IPS-NIHi11 (cell line): ENCODE results near the gene EN2.

ENCODE experiments used
- DNase-seq: peaks from one replicate; pipeline ENCODE4 v3.0.0; 2012; ENCODE audit warnings: mixed read lengths, low spot score

Gene EN2

DNA sequence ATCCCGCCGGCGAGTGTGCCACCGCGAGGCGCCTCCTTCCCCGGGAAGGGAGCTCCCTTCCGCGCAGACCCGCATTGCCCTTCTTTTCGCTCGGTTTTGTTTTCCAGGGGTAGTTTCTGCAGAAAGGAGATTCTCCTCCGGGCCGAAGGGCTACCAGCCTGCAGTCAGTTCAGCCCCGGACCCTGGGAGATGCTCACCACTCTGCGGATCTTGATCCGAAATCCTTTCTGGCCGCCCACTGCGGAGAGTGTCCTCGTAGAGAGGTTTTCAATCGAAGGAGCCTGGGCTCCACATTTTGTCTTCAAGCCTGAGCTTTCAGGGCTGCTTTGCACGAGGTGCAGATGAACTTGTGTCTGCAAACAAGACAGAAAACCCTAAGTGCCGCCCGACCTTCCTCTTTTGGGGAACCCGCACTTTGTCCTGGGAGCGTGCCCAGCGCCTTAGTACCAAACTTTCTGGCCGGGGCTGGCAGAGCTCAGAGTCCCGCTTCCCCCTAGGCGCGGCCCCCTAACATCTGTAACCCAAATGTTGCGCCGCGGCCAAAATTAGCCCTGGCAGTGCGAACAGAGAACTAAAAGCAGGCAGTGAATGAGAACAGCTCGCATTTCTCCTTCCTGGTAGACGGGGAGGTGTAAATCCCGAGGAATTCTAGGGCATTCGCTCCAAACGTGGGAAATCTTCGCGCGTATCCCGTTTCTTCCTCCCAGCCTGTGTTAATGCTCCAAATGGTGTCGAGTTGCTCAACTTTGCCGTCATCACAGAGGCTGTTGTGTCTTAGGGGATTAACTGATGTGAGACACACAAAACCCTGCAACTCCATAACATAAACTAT is 6.7 kb upstream of the EN2 start:
- DNase-seq = no peak

DNA sequence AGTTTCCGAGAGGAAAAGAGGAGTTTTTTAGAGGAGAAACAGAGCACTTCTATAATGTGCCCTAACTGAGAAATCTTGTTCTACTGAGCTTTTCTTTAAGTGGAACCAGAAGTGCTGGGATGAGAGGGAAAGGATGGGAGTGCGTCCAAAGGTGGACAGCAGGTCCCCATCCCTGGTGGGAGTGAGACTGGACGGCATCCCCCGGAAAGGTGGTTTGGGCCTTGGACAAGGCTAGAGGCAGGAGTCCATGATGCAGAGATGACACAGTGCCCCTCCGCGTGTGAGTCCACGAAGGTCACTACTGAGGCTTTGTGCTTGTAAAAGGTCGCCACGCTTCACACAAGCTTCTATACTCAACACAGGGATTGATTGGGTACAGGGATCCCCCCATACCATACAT is 6.1 kb upstream of the EN2 start:
- DNase-seq = no peak

DNA sequence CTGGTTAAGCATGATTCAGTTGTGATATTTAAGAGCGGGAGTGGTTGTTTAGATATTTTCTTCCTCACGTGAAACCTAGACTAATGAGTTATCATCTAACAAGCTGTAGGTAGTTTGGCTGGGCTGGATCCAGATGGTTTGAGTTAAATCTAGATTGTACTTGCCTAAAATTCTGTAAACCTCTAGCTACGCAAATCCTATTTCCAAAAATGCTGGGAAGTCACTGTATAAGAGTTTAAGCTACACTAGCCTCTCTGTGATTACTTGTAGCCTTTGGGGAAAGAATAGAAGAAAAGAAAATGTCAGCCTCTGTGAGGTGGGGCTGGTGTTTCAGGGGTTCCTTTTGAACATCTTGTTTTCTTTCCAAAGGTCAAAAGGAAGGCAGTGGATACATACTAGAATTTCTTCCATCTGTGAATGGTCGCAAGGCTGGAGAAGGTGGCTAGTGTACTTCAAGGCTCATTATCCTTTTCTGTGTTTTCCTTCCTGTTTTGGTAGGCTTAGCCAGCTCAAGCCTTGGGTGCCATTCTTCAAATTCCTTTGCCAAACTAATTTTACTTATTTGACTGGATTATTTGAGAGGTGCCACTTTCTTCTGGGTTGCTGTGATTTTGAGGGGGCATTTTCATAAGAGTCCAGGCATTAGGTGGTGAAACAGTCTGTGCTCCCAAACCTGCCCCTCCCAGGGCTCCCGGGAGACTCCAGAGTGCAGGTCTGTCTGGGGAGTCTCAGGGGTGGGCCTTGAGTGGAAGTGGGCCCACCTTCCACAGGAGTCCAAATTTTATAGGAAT is 5.2 kb upstream of the EN2 start:
- DNase-seq = no peak

DNA sequence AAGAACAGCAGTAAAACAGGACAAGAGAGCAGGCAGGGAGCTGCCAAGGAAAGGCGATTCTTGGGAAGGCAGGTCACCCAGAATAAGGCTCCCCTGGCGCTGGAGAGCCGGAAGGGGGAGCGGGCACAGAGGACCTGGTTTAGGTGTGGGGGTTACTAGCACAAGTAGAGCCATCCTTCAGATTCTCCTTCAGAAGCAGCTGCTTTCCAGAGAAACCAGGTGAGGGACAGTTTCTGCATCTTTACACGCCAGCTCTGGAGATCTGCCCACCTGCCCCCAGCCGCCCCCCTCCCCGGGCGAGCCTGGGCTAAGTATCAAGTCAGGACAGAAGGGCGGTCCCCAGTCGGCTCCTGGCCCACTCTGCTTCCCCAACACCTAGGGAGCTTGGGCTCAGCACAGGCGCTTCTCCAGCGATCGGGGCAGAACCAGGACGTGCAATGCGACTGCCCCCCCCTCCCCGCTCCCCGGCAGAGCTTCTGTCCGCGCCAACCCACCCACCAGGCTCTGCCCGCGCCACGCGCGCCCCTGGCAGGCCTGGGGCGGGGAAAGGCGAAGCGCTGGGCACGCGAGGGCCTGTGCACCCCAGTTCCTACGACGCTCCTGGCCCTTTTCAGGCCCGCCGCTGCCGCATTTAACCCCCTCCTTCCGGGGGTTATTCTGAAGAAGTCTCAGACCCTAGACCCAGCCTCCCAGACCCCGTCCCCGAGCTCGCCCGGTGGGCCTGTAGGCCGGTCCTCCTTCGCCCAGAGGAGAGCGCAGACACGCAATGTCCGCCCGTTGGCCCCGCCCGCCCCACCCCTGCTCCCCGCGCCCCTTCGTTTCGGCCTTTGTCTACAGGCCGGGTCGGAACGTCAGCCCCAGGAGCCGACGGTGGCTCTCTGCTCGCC is 4.4 kb upstream of the EN2 start:
- no peak for DNase-seq

DNA sequence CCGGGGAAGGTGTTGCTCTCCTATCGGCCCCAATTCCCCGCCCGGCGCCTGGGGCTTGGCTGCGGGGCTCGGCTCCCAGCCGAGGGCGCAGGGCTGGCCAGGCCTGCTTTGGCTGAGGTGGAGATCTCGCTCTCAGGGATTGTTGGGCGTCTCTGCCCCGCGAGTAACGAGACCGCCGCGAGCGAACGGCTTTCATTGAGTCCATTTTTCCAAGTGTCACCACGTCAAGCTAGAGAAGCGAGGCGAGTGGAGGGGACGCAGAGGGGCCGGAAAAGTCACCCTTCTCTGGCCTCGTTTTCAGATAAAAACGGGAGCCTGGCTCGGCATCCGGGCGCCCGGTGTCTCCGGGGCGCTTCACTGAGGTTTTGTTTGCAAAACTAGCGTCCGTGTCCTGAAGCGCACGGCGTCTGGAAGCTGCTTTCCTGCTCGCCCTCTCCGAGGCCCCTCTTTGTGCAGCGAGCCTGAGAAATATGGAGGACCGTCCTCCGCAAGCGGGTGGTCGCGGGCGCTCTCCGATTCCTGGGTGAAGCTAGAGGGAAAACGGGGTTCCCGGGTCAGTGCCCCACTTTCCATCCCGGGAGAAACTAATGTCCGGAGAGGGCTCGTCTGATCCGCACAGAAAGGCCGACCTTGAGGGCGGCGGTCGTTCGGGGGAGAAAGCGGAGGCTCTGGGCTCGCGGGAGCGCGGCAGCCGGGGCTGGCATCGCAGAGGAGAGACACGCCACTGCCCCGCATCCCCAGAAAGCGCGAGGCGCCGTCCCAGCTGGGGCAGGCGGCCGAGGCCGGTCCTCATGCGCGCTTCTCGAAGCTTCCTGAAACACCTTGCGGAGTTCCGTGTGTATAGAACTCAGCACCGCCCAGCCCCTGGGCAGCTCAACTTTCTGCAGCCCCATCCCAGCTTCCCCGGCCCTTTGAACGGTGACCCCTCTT is 3.5 kb upstream of the EN2 start:
- DNase-seq = no peak

DNA sequence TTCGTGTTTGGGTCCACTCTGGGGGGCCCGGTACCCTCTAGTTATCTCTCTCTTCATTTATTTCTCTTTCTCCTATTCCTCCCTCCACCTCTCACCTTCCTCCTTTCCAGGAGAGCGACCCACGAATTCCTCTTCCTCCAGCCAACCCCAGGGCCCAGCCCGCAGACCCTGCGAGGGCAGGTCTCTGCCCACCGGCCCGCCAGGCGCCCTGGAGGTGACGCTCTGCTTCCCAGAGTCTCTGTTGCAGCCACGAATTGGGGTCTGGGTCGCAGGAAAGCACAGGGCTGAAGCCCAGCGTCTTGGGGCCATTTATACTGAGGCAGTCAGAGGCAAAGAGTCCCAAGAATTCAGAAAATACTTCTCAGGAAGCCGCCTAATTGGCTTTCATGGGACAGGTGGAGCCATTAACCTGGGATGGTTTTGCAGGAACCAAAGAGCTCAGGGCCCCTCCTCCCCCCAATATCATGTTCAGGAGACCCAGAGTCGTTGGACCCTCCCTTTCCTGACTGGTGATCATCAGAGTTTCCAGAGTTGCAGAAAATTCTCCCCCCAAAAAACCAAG is 2.7 kb upstream of the EN2 start:
- DNase-seq = no peak

DNA sequence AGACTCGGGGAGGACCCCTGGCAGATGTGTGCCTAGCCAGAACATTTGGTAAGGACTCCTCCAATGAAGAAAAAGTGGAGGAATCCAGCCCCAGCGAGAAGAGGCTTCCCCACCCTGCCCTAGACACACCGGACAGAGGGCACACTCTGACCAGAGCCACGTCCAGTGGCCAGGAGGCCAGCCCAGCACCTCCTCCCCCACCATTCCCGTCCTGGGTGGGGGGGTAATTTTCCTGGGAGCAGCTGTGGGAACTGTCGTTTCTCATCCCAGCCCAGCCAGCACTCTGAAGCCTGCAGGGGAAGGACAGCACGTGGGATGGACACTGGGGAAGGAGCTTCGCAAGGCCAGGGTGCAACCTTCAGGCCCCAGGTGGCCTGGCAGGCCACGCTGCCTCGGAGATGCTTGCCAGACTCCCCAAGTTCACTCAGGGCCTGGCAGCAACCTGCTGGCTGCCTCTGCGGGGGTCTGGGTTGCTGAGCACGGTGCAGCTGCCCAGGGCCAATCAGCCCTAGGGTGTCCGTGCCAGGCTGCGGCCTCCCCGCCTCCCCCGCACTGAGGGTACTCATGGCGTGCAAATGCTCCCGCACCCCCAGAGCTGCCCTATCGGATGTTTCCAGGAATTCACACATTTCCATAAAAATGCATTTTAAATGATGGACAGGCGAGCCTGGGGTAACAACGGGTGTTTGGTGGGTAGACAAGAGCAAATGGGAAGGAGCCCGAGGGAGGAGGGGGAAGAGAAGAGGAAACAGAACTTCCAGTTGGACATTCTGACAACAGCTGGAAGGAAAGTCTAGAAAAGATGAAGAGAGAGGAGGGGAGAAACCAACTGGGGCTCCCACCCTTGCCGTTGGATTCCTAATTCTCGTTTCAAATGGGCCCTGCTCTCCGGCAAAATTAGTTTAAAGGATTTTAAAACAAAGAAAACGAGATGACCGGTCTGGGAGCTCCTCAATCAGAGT is 1.9 kb upstream of the EN2 start:
- no peak for DNase-seq

DNA sequence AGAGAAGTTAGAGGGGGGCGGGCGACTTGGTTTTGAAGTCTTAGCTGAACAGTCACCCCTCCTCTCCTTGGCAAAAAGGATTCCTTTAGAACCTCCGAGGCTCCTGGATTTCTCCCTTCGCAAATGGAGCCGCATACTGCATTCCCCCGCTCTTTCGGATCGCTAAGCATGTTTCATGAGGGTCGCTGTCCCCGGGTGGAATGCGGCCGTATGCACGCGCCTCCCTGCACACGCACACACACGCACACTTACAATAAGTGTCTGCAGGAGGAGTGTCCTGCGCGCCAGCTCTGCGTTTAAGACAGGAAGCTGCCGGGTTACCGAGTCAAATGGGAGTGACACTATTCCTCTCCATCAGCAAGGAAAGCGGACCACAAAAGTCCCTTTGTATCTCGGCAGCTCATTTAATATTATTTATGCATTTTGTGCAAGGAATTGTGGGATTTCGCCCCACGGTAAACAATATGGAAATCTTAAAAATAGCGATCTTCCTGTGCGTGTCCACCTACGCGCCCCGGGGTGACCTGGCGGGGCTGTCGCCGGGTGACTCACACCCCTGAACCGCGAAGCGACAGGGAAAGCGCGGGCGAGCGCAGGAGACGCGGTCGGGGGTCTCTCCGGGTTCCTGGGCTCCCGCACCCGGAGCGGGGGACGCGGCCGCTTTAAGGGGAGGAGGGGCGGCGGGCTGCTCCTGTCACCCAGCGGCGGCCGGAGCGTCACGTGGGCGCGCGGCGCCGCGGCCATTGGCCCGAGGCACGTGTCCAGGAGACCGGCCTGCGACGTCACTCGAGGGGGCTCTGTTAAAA is 988 bp upstream of the EN2 start:
- peak; percentile 94 for DNase-seq

DNA sequence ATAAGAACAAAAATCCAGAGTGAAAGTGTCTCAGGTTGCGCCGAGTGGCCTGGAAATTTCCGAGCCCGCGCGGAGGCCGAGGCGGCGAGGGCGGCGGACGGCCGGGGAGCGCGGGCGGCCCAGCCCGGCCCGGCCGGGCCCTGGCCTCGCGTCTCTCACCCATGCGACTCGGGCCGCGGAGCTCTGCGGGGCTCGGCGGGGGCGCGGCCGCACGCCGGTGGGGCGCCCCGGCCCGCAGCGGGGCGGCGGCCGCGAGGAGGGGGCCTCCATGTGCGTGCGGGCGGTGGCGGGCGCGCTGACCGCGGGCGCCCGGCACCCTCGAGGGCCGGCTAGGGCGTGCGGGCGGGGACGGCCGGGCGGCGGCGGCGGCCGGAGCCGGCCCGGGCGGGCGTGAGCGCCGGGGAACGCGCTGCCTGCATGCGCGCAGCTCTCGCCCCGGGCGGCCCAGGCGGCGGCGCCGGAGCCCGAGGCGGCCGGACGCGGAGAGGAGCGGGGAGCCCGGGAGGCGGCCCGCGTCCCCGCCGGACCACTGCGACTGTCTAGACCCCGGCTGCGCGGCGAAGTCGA is 302 bp upstream of the EN2 start:
- peak; percentile 54 for DNase-seq

DNA sequence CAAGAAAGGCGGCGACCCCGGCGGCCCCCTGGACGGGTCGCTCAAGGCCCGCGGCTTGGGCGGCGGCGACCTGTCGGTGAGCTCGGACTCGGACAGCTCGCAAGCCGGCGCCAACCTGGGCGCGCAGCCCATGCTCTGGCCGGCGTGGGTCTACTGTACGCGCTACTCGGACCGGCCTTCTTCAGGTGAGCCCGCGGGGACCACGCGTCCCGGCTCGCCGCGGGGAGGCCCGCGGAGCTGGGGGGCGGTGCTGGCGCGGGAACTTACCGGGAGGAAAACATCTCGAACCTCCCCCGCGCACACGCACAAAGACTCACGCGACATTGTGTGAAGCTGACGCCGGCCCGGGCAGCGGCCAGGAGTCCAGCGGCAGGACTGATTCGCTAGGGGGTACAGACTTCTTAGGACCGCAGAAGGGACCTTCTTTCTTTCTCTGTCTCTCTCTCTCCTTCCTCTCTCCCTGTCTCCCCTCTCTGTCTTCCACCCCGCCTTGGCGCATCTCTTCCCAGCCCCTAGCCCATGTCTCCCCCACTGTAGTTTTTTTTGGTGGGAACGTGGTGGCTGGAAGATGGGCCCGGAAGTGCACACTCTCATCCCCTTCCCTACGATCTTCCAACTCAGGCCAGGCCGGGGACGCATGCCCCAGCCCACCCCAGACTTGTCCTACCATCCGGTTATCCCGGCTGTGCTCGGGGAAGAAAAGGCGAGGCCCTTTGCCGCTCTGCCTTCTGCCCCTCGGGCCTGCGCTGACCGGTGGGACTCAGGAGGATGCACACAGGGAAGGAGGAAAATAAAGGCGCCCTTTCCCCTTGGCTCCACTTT is 1.2 kb downstream of the EN2 start:
- DNase-seq = no peak

DNA sequence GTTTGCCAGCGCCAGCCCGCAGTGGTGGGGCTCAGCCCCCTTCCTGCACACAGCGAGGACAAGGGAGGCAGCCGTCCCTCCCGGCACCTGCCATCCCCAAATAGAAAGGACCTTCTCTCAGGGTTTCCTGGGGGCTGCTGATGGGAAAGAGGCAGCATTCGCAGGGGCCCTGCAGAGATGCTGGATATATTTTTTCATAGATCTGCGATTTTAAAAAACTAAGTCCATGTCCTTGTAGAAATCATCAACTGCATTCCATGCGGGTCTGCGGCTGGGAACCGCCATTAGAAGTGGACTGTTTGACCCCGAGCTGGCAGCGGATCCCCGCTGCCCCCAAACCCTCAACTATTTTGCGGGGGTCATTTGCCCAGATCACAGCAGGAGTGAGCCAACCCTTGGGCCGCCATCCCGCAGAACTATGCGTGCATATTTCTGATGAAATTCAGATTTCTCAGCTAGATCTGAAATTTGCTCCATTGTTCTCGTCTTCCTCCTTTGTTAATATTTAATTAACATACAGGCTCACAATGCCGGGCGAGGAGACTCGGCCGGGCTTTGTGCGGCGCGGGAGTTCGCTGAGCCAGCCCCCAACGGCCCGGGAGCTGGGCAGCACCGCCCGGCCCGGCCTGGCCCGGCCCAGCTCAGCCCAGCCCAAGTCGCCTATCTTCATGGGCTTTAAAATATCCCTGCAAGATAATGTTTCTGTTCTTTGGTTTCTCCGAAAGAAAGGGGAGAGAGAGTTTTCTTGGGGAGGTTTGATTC is 2.0 kb downstream of the EN2 start:
- DNase-seq = no peak

DNA sequence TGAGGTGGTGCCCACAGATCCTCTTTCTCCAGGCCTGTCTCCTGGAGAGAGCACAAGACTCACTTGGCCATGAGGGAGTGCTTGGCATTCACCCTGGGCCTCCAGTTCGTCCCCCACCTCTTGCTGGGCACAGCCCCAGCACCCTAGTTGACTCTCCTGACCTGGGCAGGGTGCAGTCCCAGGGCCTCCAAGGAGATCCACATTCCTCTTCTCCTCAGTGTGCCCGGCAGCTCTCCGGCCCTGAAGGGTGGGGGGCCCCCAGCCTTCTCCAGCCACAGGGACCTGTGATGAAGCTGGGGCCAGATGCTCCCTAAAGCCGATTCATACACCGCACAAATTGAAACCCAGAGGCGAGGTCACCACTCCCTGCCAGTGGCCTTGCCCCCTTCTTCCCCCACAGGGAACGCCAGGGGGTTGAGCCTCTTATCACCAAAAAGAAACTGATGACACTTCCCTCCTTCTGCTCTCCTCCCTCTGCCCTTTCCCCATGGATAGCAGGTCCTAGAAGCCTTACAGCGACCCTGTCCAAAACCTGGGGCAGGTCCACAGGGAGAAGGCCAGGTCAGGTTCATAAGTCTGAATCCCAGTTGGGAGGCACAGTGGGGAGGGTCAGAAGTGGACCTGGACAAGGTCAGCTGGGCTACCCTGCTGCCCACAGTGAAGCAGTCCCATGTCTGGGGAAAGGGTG is 3.1 kb downstream of the EN2 start:
- no peak for DNase-seq

DNA sequence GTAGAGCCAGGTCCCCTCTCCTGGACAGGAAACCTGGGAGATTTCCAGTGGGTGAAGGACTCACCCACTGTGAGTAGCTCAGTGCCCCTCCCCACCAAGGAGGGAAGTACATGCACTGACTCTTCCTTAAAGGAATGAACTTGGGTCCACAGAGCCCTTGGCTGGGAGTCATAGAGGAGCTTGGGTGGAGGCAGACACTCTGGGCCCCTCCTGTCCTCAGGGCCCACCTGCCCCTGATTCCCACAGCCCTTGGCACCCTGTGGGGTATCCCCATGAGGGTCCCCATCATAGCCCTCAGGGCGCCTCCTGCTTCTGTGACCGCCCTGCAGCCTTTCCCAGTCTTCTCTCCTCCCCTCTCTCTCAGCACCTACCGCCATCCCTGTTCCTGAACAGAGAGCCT is 3.7 kb downstream of the EN2 start:
- DNase-seq = no peak

DNA sequence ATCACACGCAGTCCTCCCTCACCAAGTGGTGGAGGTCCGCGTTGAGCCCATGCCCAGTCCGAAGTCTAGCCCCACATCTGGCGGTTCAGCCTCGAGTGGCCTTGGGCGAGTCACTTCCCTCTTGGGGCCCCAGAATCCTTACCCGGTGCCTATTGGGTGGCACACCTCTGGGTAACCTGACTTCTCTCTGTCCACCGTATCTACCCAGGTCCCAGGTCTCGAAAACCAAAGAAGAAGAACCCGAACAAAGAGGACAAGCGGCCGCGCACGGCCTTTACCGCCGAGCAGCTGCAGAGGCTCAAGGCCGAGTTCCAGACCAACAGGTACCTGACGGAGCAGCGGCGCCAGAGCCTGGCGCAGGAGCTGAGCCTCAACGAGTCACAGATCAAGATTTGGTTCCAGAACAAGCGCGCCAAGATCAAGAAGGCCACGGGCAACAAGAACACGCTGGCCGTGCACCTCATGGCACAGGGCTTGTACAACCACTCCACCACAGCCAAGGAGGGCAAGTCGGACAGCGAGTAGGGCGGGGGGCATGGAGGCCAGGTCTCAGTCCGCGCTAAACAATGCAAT is 4.3 kb downstream of the EN2 start:
- DNase-seq = no peak

DNA sequence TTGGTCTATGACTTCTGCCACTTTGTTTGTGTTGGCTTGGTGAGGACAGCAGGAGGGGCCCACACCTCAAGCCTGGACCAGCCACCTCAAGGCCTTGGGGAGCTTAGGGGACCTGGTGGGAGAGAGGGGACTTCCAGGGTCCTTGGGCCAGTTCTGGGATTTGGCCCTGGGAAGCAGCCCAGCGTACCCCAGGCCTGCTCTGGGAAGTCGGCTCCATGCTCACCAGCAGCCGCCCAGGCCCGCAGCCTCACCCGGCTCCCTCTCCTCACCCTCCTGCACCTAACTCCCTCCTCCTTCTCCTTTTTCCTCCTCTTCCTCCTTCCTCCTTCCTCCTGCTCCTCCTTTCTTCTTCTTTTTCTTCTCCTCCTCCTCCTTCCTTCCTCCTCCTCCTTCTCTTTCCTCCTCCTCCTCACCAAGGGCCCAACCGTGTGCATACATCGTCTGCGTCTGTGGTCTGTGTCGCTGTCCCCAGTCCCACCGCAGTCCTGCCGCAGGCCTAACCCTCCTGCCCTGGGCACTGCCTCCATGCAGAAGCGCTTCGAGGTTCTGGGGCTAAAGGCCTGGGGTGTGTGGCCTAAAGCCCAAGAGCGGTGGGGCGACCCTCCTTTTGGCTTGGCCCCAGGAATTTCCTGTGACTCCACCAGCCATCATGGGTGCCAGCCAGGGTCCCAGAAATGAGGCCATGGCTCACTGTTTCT is 5.3 kb downstream of the EN2 start:
- DNase-seq = no peak
